Kidney capillary endothelial cell (primary cell): ENCODE measurements around the gene KRTAP5-9.
"Not testable (repeated sequence)": the region's sequence is repeated elsewhere in the genome, so short reads cannot be mapped to it uniquely, and the experiment has no call there.

Experiments used
- DNase-seq: peaks from one replicate; pipeline ENCODE4 v3.0.0-alpha.2; 2018; ENCODE audit warnings: low spot score

KRTAP5-9 gene

GRCh38 chr11:71548120-71548519, at the start of gene KRTAP5-9:
Gene KRTAP5-9, plus strand, starts transcription at chr11:71548420. Its CDS starts 238 bp downstream, at chr11:71548658.
- no peak for DNase-seq

GRCh38 chr11:71499125-71499524, 49.1 kb upstream of the KRTAP5-9 start:
- peak; percentile 85 for DNase-seq

- DNase-seq: peak; percentile 58
Measured at GRCh38 chr11:71499546-71499945, 48.7 kb upstream of the KRTAP5-9 start.

- no peak for DNase-seq
Measured at GRCh38 chr11:71500601-71501021, 47.6 kb upstream of the KRTAP5-9 start.

- DNase-seq: no peak
Measured at GRCh38 chr11:71501071-71501985, 46.9 kb upstream of the KRTAP5-9 start.

GRCh38 chr11:71502026-71502425, 46.2 kb upstream of the KRTAP5-9 start:
- no peak for DNase-seq

- DNase-seq: no peak
Measured at GRCh38 chr11:71502871-71503435, 45.3 kb upstream of the KRTAP5-9 start.

GRCh38 chr11:71504531-71504930, 43.7 kb upstream of the KRTAP5-9 start:
- peak; percentile 80 for DNase-seq

GRCh38 chr11:71505001-71505400, 43.2 kb upstream of the KRTAP5-9 start:
- peak; percentile 32 for DNase-seq

GRCh38 chr11:71505781-71506180, 42.4 kb upstream of the KRTAP5-9 start:
- DNase-seq: no peak

- no peak for DNase-seq
Measured at GRCh38 chr11:71507102-71507501, 41.1 kb upstream of the KRTAP5-9 start.

- no peak for DNase-seq
Measured at GRCh38 chr11:71518506-71519471, 29.4 kb upstream of the KRTAP5-9 start.

- no peak for DNase-seq
Measured at GRCh38 chr11:71519546-71519945, 28.7 kb upstream of the KRTAP5-9 start.

GRCh38 chr11:71525188-71525937, 22.9 kb upstream of the KRTAP5-9 start:
- no peak for DNase-seq

- DNase-seq: no peak
Measured at GRCh38 chr11:71525938-71526495, 22.2 kb upstream of the KRTAP5-9 start.

GRCh38 chr11:71526796-71527575, 21.2 kb upstream of the KRTAP5-9 start, which contains the start of gene KRTAP5-7:
Gene KRTAP5-7, plus strand, starts transcription at chr11:71527267. Its CDS starts 34 bp downstream, at chr11:71527301.
- not testable (repeated sequence) for DNase-seq

- no peak for DNase-seq
Measured at GRCh38 chr11:71527576-71528210, 20.5 kb upstream of the KRTAP5-9 start.

- DNase-seq: no peak
Measured at GRCh38 chr11:71530602-71531001, 17.6 kb upstream of the KRTAP5-9 start.

GRCh38 chr11:71532036-71532610, 16.1 kb upstream of the KRTAP5-9 start:
- DNase-seq: no peak
